Measurements from ENCODE around the gene NFIC.

DNA sequence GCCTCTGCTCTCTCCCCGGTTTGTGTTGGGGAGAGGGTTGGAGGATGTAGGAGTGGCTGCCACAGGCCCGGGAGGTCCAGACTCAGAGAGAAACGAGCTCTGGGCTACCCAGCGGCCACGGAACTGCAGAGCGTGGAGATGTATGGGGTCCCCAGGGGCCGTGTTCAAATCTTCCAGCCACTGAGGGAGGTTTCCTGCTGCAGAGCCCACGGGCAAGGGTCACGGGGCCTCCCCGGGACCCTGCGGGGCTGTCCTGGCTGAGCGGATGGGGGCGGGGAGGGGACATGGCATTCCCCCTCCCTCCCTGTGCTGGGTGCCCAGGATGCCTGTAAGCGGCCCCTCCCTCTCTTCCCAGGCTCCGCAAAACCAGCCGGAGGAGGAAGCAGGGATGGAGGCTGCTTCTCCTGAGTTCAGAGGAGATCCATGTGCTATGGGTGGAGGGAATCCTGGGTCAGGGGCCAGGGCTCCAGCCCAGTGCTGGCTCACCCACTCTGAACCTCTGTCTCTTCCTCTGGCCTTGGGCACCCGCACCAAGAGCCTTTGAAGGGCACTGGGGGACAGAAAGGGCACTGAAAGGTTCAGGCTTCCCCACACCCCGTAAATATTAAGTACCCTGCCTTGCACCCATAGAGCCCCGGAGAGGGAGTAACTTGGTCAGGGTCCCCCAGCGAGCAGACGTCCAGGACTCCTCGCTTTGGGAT is 91.3 kb downstream of the NFIC start:
- no peak for TF ChIP-seq POLR2AphosphoS5 (IDR thresholded peaks at IDR 0.05)
- TF ChIP-seq RAD21 (conservative IDR thresholded peaks at IDR 0.05), result no peak
- no peak for TF ChIP-seq MXI1 (conservative IDR thresholded peaks at IDR 0.05; ENCODE audit: poor library complexity, severe bottlenecking)
- TF ChIP-seq, protein P1, sequence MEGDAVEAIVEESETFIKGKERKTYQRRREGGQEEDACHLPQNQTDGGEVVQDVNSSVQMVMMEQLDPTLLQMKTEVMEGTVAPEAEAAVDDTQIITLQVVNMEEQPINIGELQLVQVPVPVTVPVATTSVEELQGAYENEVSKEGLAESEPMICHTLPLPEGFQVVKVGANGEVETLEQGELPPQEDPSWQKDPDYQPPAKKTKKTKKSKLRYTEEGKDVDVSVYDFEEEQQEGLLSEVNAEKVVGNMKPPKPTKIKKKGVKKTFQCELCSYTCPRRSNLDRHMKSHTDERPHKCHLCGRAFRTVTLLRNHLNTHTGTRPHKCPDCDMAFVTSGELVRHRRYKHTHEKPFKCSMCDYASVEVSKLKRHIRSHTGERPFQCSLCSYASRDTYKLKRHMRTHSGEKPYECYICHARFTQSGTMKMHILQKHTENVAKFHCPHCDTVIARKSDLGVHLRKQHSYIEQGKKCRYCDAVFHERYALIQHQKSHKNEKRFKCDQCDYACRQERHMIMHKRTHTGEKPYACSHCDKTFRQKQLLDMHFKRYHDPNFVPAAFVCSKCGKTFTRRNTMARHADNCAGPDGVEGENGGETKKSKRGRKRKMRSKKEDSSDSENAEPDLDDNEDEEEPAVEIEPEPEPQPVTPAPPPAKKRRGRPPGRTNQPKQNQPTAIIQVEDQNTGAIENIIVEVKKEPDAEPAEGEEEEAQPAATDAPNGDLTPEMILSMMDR (IDR thresholded peaks at IDR 0.05; ENCODE audit: poor library complexity, severe bottlenecking), result no peak
- TF ChIP-seq, protein P2, sequence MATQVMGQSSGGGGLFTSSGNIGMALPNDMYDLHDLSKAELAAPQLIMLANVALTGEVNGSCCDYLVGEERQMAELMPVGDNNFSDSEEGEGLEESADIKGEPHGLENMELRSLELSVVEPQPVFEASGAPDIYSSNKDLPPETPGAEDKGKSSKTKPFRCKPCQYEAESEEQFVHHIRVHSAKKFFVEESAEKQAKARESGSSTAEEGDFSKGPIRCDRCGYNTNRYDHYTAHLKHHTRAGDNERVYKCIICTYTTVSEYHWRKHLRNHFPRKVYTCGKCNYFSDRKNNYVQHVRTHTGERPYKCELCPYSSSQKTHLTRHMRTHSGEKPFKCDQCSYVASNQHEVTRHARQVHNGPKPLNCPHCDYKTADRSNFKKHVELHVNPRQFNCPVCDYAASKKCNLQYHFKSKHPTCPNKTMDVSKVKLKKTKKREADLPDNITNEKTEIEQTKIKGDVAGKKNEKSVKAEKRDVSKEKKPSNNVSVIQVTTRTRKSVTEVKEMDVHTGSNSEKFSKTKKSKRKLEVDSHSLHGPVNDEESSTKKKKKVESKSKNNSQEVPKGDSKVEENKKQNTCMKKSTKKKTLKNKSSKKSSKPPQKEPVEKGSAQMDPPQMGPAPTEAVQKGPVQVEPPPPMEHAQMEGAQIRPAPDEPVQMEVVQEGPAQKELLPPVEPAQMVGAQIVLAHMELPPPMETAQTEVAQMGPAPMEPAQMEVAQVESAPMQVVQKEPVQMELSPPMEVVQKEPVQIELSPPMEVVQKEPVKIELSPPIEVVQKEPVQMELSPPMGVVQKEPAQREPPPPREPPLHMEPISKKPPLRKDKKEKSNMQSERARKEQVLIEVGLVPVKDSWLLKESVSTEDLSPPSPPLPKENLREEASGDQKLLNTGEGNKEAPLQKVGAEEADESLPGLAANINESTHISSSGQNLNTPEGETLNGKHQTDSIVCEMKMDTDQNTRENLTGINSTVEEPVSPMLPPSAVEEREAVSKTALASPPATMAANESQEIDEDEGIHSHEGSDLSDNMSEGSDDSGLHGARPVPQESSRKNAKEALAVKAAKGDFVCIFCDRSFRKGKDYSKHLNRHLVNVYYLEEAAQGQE (IDR thresholded peaks at IDR 0.05; ENCODE audit: borderline replicate concordance), result no peak
- no peak for TF ChIP-seq EP300 (conservative IDR thresholded peaks at IDR 0.05; ENCODE audit: poor library complexity, severe bottlenecking)
- TF ChIP-seq EZH2 (IDR thresholded peaks at IDR 0.05; ENCODE audit: borderline replicate concordance, insufficient read depth, low read length, poor library complexity, severe bottlenecking), result no peak
- no peak for TF ChIP-seq SMC3 (conservative IDR thresholded peaks at IDR 0.05; ENCODE audit: poor library complexity)
- TF ChIP-seq TAF1 (IDR thresholded peaks at IDR 0.05; ENCODE audit: low read depth), result no peak
